ENCODE data around the gene PDIA4.

DNA sequence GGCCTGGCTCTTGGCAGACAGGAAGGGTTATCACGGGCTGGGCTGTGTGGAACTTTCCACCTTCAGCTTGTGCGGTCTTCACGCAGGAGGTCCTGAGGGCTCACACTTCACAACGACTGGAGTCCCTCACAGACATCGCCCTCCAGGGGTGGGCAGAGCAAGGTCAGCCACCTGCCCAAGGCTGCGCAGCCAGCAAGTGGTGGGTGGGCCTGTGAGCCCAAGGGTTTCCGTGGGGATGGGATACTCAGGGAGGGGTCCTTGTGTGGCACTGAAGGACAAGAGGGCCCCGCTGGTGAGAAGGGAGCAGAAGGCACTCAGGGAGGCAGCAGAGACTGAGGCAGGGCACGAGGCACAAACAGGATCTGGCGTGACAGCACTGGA is 22.0 kb downstream of the PDIA4 start:
- TF ChIP-seq, protein P1, sequence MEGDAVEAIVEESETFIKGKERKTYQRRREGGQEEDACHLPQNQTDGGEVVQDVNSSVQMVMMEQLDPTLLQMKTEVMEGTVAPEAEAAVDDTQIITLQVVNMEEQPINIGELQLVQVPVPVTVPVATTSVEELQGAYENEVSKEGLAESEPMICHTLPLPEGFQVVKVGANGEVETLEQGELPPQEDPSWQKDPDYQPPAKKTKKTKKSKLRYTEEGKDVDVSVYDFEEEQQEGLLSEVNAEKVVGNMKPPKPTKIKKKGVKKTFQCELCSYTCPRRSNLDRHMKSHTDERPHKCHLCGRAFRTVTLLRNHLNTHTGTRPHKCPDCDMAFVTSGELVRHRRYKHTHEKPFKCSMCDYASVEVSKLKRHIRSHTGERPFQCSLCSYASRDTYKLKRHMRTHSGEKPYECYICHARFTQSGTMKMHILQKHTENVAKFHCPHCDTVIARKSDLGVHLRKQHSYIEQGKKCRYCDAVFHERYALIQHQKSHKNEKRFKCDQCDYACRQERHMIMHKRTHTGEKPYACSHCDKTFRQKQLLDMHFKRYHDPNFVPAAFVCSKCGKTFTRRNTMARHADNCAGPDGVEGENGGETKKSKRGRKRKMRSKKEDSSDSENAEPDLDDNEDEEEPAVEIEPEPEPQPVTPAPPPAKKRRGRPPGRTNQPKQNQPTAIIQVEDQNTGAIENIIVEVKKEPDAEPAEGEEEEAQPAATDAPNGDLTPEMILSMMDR (IDR thresholded peaks at IDR 0.05; ENCODE audit: low read length): no peak
- TF ChIP-seq EZH2 (IDR thresholded peaks at IDR 0.05; ENCODE audit: borderline replicate concordance, low read length): no peak

Data from OCI-LY1 (cell line).